Sigmoid colon (tissue), 4 donors: ENCODE measurements around the gene ETFBKMT.

Source experiments
- EP300 ChIP-seq, 4 donors: sonication (generic); formaldehyde crosslinking; IDR thresholded peaks; one replicate each; pipeline ENCODE4 v1.6.1; 2017; ENCODE audit warnings: antibody characterized with exemption in 4 of 4
- POLR2A ChIP-seq, 2 donors: fragments of 450-650 bp; IDR thresholded peaks; one replicate each; pipeline ENCODE4 v1.6.1; 2016; ENCODE audit warnings: antibody characterized with exemption in 2 of 2, mild to moderate bottlenecking in 2 of 2, moderate library complexity in 2 of 2
- TF ChIP-seq, protein P1 (sequence below), 4 experiments: fragments of 450-650 bp in 3 of 4; fragments of 200-600 bp in 1 of 4; IDR thresholded peaks; one replicate each; pipeline ENCODE4 v1.5.1; 2016 to 2019; ENCODE audit warnings: antibody characterized with exemption in 4 of 4, mild to moderate bottlenecking in 3 of 4, moderate library complexity in 2 of 4

DNA sequence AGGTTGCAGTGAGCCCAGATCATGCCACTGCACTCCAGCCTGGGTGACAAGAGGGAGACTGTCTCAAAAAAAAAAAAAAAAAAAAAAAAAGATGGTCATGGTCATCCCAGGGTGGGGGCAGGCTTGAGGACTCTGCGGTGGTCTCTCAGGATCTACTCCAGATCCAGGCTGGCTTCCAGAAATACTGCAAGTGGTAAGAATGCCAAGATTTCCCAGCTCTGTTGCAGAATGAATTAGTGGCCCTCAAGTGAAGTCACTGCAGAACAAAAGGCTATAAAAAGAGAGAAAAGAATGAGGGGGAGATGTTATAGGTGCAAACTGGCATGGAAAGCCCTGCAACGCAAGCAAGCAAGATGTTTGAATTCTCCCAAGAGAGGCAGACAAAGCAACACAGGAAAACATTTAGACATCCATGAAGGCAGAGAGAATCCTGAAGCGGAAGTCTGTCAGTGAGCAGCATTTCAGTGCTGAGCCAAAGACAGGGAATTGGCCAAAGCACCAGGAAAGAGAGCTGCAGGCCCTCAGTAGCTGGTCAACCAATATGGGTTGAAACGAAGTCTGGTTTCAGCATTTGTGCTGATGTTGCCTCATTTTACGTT, 31.9 kb upstream of the ETFBKMT start:
- TF ChIP-seq, protein P1, sequence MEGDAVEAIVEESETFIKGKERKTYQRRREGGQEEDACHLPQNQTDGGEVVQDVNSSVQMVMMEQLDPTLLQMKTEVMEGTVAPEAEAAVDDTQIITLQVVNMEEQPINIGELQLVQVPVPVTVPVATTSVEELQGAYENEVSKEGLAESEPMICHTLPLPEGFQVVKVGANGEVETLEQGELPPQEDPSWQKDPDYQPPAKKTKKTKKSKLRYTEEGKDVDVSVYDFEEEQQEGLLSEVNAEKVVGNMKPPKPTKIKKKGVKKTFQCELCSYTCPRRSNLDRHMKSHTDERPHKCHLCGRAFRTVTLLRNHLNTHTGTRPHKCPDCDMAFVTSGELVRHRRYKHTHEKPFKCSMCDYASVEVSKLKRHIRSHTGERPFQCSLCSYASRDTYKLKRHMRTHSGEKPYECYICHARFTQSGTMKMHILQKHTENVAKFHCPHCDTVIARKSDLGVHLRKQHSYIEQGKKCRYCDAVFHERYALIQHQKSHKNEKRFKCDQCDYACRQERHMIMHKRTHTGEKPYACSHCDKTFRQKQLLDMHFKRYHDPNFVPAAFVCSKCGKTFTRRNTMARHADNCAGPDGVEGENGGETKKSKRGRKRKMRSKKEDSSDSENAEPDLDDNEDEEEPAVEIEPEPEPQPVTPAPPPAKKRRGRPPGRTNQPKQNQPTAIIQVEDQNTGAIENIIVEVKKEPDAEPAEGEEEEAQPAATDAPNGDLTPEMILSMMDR (IDR thresholded peaks at IDR 0.05), result no peak
- TF ChIP-seq POLR2A (IDR thresholded peaks at IDR 0.05), result no peak
- TF ChIP-seq EP300 (IDR thresholded peaks at IDR 0.05), result no peak
